HT-29 (cell line): ENCODE data around the gene SPSB1. TPM values are rescaled to one million over a fixed set of nuclear protein-coding genes. Genes with fewer than 3 reads are reported as not detected.

ENCODE experiments used
- DNase-seq: peaks from one replicate; pipeline ENCODE4 v3.0.0-alpha.2; 2015; ENCODE audit warnings: low spot score
- total RNA-seq: library from RNA; depleted of rRNA; stranded (reverse); fragments of >200 nt; shearing (Covaris generic); gene quantifications from 2 replicates; pipeline ENCODE4 v1.2.3, GENCODE V29; 2014

Gene SPSB1
- total RNA-seq, 1 experiment from 2014 or later = 11.9 TPM

DNA sequence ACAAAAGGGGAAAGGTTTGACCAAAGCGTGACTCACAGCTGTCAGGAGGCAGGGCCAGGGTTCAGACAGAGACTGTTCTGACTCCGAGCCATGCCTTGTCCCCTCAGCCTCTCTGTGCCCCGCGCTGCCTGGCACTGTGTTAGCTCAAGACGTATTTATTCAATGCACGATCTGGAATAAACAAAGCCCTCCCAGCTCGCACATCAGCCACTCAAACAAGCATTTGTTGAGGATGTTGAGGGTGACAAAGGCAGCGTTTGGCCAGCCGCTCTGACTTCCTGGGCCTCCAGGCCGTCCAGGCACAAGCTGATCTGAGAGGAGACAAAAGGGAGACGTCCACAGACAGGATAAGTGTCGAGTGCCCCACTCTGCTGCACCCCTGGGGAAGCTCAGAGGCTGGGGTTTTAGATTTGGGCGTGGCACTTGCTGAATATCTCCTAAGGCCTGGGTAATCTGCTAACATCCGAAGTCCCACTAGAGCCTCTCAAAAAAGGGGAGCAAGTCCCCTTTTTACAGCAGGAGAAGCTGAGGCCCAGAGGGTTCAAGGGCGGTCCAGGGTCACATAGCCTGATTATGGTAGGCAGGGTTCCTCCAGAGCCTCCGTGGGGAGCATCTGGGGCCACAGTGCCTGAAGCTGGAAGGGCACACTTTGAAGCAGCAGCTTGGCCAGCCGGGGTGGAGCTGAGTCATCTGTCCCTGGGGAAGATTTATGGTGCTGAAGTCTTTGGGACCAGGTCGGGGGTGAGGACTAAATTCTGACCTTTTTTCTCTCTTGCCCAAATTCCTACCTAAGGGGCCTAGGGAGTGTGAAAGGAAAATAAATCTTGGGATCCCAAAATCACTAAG lies 95.9 kb downstream of the SPSB1 start:
- no peak for DNase-seq

GRCh38 chr1:9389968-9390367 lies 97.3 kb downstream of the SPSB1 start:
- DNase-seq = no peak

DNA sequence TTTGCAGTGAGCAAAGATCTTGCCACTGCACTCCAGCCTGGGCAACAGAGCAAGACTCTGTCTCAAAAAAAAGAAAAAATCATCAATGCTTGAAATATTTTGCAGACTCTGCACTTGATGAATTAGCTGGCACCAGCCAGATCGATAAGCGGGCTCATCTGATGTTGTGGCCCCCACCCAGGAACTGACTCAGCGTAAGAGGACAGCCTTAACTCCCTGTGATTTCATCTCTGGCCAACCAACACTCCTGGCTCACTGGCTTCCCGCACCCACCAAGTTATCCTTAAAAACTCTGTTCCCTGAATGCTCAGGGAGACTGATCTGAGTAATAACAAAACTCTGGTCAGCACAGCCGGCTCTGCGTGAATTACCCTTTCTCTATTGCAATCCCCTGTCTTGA lies 98.9 kb downstream of the SPSB1 start:
- no peak for DNase-seq

- no peak for DNase-seq
Observed at GRCh38 chr1:9394010-9394409, 101.3 kb downstream of the SPSB1 start.

DNA sequence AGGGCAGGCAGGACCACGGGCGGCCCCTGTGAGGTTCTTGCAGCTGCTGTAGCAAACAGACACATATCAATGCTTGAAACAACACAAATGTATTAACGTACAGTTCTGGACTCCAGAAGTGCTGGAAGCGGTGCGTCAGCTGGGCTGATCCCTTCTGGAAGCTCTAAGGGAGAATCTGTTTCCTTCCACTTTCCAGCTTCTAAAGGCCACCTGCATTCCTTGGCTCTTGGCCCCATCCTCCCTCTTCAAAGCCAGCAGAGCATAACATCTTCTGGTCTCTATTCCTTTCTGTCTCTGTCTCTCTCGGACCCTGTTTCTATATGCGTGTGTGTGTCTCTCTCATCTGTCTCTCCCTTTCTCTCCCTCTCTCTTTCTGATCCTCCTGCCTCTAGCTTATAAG lies 102.3 kb downstream of the SPSB1 start:
- DNase-seq = no peak

DNA sequence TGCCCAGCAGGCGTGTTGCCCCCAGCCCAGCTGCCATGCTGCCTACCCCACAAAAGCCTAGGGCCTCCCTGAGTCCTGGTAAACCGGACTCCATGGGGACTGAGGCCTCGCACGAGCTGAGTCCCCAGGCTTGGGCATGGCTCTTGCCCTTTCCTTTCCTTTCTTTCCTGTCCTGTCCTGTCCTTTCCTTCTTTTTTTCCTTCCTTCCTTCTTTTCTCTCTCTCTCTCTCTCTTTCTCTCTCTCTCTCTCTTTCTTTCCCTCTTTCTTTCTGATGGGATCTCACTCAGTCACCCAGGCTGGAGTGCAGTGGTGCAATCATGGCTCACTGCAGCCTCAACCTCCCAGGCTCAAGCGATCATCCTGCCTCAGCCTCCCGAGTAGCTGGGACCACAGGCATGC lies 104.4 kb downstream of the SPSB1 start:
- no peak for DNase-seq

- no peak for DNase-seq
Observed at GRCh38 chr1:9397997-9398526, 105.4 kb downstream of the SPSB1 start.

DNA sequence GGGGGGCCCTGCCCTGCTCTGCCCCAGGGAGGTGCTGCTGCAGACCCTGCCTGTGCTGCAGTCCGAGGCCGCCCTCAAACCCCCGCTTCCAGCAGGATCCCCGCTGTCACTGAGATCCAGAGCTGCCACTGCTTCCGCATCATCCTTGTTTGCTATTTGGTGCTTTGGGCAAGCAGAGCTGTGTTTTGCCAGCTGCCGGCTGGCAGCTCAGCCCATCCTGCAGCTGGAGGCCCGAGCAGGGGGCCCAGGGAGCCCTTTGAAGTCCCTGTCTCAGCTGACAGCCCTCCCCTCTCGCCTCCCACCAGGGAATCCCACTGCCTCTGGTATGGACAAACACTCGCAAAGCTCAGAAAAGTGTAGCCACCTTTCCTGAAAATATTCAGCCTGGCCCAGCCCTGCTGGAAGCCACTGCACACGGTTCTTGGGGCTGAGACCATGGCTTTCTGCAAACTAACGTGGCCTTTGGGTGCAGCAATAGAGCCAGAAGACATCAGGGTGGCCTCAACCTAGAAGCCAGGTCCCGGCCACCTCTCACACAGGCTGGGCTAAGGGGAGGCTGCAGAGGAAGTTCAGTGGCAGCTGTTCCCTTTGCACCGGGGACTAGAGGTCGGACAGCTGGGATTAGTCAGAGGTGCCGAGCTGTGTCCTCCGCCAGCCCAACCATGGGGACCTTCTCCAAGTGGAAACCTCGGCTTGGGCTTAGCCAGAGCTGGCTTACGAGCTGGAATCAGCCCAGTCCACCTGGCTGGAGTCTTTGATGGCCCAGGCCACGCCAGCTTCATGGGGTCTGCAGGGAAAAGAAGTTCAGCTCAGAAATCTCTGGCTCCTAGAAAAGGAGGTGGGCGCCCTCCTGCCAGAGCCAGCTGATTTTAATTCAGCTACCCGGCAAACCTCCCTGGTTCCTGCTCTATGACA lies 107.1 kb downstream of the SPSB1 start:
- DNase-seq = no peak

- peak; percentile 27 for DNase-seq
Observed at GRCh38 chr1:9400425-9401079, 107.9 kb downstream of the SPSB1 start.

GRCh38 chr1:9401080-9401453 lies 108.4 kb downstream of the SPSB1 start:
- DNase-seq = no peak

DNA sequence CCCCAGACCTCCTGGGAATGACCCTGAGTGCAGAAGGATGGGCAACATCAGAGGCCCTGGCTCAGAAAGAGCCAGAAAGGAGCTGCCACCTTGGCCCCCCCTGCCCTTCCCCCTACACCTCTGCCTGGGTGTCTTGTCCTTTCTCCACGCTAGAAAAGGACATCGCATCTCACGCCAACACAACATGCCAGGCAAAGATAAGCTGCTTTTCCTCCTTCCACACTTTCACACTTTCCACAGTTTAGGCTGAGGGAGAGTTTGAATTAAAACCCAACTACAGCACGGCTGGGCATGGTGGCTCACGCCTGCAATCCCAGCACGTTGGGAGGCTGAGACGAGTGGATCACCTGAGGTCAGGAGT lies 109.5 kb downstream of the SPSB1 start:
- DNase-seq = no peak

DNA sequence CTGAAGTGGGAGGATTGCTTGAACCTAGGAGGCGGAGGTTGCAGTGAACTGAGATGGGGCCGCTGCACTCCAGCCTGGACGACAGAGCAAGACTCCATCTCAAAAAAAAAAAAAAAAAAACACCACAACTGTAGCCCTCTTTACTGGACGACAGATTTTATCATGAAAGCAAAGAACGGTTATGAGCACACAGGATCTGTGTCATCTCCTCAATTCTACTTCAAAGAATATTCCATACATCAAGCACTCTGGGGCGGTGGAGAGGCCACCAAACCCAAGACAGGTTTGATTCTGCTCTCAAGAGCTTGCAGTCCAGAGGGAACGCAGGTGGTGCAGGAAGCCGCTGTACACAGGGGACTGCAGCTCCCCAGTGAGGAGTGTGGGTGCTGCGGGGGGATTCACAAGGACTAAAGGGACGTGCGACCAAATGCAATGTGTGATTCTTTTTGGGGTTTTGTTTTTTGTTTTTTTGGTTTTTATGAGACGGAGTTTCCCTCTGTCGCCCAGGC lies 110.1 kb downstream of the SPSB1 start:
- no peak for DNase-seq

GRCh38 chr1:9404117-9404914 lies 111.6 kb downstream of the SPSB1 start:
- no peak for DNase-seq

- DNase-seq = no peak
Observed at GRCh38 chr1:9406111-9406510, 113.4 kb downstream of the SPSB1 start.

DNA sequence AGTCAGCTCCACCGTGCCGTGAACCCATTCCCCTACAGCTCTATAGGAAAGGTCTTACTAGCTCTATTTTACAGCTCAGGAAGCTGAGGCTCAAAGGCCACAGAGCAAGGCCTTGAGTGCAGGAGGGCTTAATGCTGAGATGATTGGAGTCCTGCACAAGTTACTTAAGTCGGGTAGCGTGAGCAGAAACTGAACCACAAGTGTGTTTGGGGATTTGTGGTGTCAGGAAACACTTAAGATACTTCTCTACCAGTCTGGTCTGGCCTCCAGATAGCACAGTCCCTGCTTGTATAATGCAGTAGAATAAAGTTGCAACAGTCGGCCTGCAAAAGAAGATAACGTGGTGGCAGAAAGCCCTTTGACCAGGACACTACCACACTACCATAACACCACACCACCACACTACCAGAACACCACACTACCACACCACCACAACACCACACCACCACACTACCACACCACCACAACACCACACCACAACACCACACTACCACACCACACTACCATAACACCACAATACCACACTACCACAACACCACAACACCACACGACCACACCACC lies 118.1 kb downstream of the SPSB1 start:
- DNase-seq = peak; percentile 24

GRCh38 chr1:9413071-9413876 lies 120.6 kb downstream of the SPSB1 start:
- DNase-seq = peak; percentile 88

- no peak for DNase-seq
Observed at GRCh38 chr1:9413877-9414213, 121.2 kb downstream of the SPSB1 start.

- DNase-seq = no peak
Observed at GRCh38 chr1:9416506-9416905, 123.8 kb downstream of the SPSB1 start.

DNA sequence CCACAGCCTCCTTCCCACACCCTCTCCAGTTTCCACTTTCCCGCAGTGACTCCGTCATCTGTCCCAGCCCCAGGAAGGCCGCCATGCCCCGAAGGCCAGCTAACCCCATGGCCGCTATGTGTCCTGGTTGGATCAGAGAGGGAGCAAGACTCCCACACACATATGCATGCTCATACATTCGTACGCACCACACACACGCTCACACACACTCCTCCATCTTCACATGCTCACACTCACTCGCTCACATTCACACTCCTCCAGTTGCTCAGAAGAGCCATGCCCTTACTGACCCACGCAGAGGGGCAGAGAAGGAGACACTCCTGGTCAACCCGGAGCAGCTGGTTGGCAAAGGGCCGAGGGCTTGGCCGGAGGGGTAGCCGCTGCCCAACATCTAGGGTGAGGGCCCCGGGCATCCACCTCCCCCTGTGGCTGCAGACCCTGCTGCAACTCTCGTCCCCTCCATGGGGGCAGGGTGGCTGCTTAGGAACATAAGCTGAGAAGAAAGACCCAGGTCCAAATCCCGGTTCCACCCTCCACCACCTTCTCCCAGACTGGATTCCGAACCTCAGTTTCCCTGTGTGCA lies 124.3 kb downstream of the SPSB1 start:
- no peak for DNase-seq
